DOHH2 (cell line): ENCODE results near the gene NPAS3.

Source experiments
- H3F3A ChIP-seq: fragments of 200-600 bp; sonication (generic), shearing (Covaris generic); 2 replicates; pipeline ENCODE4 v1.6.0; 2016; ENCODE audit warnings: antibody characterized with exemption, mild to moderate bottlenecking; ENCODE audit not compliant: control insufficient read depth, insufficient read depth
- H3K27ac ChIP-seq: fragments of 200-600 bp; sonication (generic); 2 replicates; pipeline ENCODE4 v1.5.1; 2014; ENCODE audit warnings: low read depth, mild to moderate bottlenecking, low read length, moderate library complexity
- H3K27me3 ChIP-seq: fragments of 200-600 bp; sonication (generic); 2 replicates; pipeline ENCODE4 v1.6.1; 2014; ENCODE audit warnings: mild to moderate bottlenecking, low read length, mixed read lengths; ENCODE audit not compliant: control insufficient read depth
- H3K36me3 ChIP-seq: fragments of 200-600 bp; sonication (generic); 2 replicates; pipeline ENCODE4 v1.6.1; 2014; ENCODE audit warnings: mild to moderate bottlenecking, low read length, moderate library complexity, mixed read lengths; ENCODE audit not compliant: control insufficient read depth
- H3K4me1 ChIP-seq: fragments of 200-600 bp; sonication (generic); 2 replicates; pipeline ENCODE4 v1.6.1; 2014; ENCODE audit warnings: mild to moderate bottlenecking, low read length, mixed read lengths; ENCODE audit not compliant: control insufficient read depth
- H3K4me2 ChIP-seq: fragments of 200-600 bp; sonication (generic); 2 replicates; pipeline ENCODE4 v1.6.0; 2014; ENCODE audit warnings: mild to moderate bottlenecking, low read length, moderate library complexity
- H3K4me3 ChIP-seq: fragments of 200-600 bp; sonication (generic); 2 replicates; pipeline ENCODE4 v1.5.1; 2014; ENCODE audit warnings: mild to moderate bottlenecking, low read length, mixed read lengths
- H3K79me2 ChIP-seq: fragments of 200-600 bp; sonication (generic); 2 replicates; pipeline ENCODE4 v1.6.1; 2014; ENCODE audit warnings: mild to moderate bottlenecking, low read length, mixed read lengths; ENCODE audit not compliant: control insufficient read depth
- H3K9me2 ChIP-seq: fragments of 200-600 bp; sonication (generic); replicated peaks from 2 replicates; pipeline ENCODE4 v1.6.1; 2014; ENCODE audit warnings: mild to moderate bottlenecking, low read length, mixed read lengths; ENCODE audit not compliant: control insufficient read depth
- H3K9me3 ChIP-seq: fragments of 200-600 bp; sonication (generic); 2 replicates; pipeline ENCODE4 v1.6.1; 2014; ENCODE audit warnings: antibody characterized with exemption, low read length, mixed read lengths; ENCODE audit not compliant: control insufficient read depth, insufficient read depth
- H4K20me1 ChIP-seq: fragments of 200-600 bp; sonication (generic); 2 replicates; pipeline ENCODE4 v1.6.0; 2014; ENCODE audit warnings: low read depth, mild to moderate bottlenecking, antibody characterized with exemption, low read length, moderate library complexity; ENCODE audit not compliant: control insufficient read depth, insufficient read depth
- EZH2phosphoT487 ChIP-seq: fragments of 200-600 bp; sonication (generic); IDR thresholded peaks from 2 replicates; pipeline ENCODE4 v1.6.1; 2017; ENCODE audit warnings: borderline replicate concordance, mild to moderate bottlenecking, antibody characterized with exemption, low read length, moderate library complexity, mixed read lengths
- TF ChIP-seq, protein P1 (sequence below): fragments of 200-600 bp; sonication (generic); IDR thresholded peaks from one replicate; pipeline ENCODE4 v1.5.1; 2014; ENCODE audit warnings: antibody characterized with exemption, mild to moderate bottlenecking, low read depth, low read length; ENCODE audit not compliant: poor library complexity, severe bottlenecking

NPAS3 gene

GRCh38 chr14:32996343-32996742, 57.7 kb downstream of the NPAS3 start:
- Histone ChIP-seq H3K27ac (no peak overlapping the region), H3F3A (no peaks in the 10 kb centered on the region), H3K9me3 (no peaks in the 10 kb centered on the region), H3K9me2 (no peaks in the 10 kb centered on the region), H3K4me1 (no peaks in the 10 kb centered on the region), H3K4me2 (no peak overlapping the region), H3K27me3 (no peaks in the 10 kb centered on the region), H3K36me3 (no peaks in the 10 kb centered on the region), H4K20me1 (no peaks in the 10 kb centered on the region), H3K79me2 (no peaks in the 10 kb centered on the region), H3K4me3 (no peak overlapping the region)
- TF ChIP-seq, protein P1, sequence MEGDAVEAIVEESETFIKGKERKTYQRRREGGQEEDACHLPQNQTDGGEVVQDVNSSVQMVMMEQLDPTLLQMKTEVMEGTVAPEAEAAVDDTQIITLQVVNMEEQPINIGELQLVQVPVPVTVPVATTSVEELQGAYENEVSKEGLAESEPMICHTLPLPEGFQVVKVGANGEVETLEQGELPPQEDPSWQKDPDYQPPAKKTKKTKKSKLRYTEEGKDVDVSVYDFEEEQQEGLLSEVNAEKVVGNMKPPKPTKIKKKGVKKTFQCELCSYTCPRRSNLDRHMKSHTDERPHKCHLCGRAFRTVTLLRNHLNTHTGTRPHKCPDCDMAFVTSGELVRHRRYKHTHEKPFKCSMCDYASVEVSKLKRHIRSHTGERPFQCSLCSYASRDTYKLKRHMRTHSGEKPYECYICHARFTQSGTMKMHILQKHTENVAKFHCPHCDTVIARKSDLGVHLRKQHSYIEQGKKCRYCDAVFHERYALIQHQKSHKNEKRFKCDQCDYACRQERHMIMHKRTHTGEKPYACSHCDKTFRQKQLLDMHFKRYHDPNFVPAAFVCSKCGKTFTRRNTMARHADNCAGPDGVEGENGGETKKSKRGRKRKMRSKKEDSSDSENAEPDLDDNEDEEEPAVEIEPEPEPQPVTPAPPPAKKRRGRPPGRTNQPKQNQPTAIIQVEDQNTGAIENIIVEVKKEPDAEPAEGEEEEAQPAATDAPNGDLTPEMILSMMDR = no peak
- TF ChIP-seq EZH2phosphoT487 = no peak

GRCh38 chr14:32998433-32998832, 59.8 kb downstream of the NPAS3 start:
- no peak overlapping the region for H3K4me3 ChIP-seq
- no peaks in the 10 kb centered on the region for H3K4me1 ChIP-seq
- H3K4me2 ChIP-seq = no peak overlapping the region
- no peaks in the 10 kb centered on the region for H3K9me3 ChIP-seq
- H3K79me2 ChIP-seq = no peaks in the 10 kb centered on the region
- H3K36me3 ChIP-seq = no peaks in the 10 kb centered on the region
- TF ChIP-seq, protein P1 = peak; percentile 35
- TF ChIP-seq EZH2phosphoT487 = no peak
- no peaks in the 10 kb centered on the region for H3F3A ChIP-seq
- no peaks in the 10 kb centered on the region for H3K27me3 ChIP-seq
- no peaks in the 10 kb centered on the region for H4K20me1 ChIP-seq
- H3K27ac ChIP-seq = no peak overlapping the region
- no peaks in the 10 kb centered on the region for H3K9me2 ChIP-seq

GRCh38 chr14:33009673-33010072, 71.0 kb downstream of the NPAS3 start:
- Histone ChIP-seq H3F3A (no peaks in the 10 kb centered on the region), H3K27ac (no peak overlapping the region), H3K9me3 (no peaks in the 10 kb centered on the region; the same call in 1 of the 2 replicates), H3K36me3 (no peaks in the 10 kb centered on the region), H3K9me2 (no peaks in the 10 kb centered on the region), H3K79me2 (no peaks in the 10 kb centered on the region), H3K4me1 (no peaks in the 10 kb centered on the region), H3K4me2 (no peak overlapping the region), H3K27me3 (no peaks in the 10 kb centered on the region), H4K20me1 (no peaks in the 10 kb centered on the region), H3K4me3 (no peak overlapping the region)
- TF ChIP-seq, protein P1 = no peak
- TF ChIP-seq EZH2phosphoT487 = no peak
